GM18909 (cell line): ENCODE measurements around the gene ERMAP.
A peak's percentile ranks its signal among the peaks of the same experiment; 100 is the strongest.
"Not testable (repeated sequence)": the region's sequence is repeated elsewhere in the genome, so short reads cannot be mapped to it uniquely, and the experiment has no call there.

Source experiments
- ATAC-seq: cut with Tn5 transposase; IDR thresholded peaks from one replicate; pipeline ENCODE4 v1.9.1; 2021; ENCODE audit warnings: mild to moderate bottlenecking; ENCODE audit not compliant: unreplicated experiment, poor library complexity

Gene ERMAP

GRCh38 chr1:42806593-42806992, 10.3 kb upstream of the ERMAP start:
- ATAC-seq: no peak

GRCh38 chr1:42807056-42807668, 9.8 kb upstream of the ERMAP start:
- no peak for ATAC-seq

- not testable (repeated sequence) for ATAC-seq
Measured at GRCh38 chr1:42814815-42815214, 2.1 kb upstream of the ERMAP start.

- peak; percentile 9 for ATAC-seq
Measured at GRCh38 chr1:42815941-42816584, 859 bp upstream of the ERMAP start.

- ATAC-seq: no peak
Measured at GRCh38 chr1:42817440-42817767, 482 bp downstream of the ERMAP start.

GRCh38 chr1:42817976-42818375, 1.1 kb downstream of the ERMAP start:
- ATAC-seq: no peak

GRCh38 chr1:42820813-42821212, 3.9 kb downstream of the ERMAP start:
- no peak for ATAC-seq

GRCh38 chr1:42821690-42822089, 4.8 kb downstream of the ERMAP start:
- ATAC-seq: no peak

GRCh38 chr1:42822800-42823392, 6.0 kb downstream of the ERMAP start:
- ATAC-seq: no peak

- no peak for ATAC-seq
Measured at GRCh38 chr1:42824481-42825035, 7.6 kb downstream of the ERMAP start.

- ATAC-seq: no peak
Measured at GRCh38 chr1:42825036-42825851, 8.3 kb downstream of the ERMAP start.

GRCh38 chr1:42830631-42831030, 13.7 kb downstream of the ERMAP start:
- no peak for ATAC-seq

- no peak for ATAC-seq
Measured at GRCh38 chr1:42831273-42831672, 14.4 kb downstream of the ERMAP start.

GRCh38 chr1:42832641-42833240, 15.8 kb downstream of the ERMAP start:
- no peak for ATAC-seq

- no peak for ATAC-seq
Measured at GRCh38 chr1:42833981-42834380, 17.1 kb downstream of the ERMAP start.

- no peak for ATAC-seq
Measured at GRCh38 chr1:42834803-42835202, 17.9 kb downstream of the ERMAP start.

GRCh38 chr1:42835422-42835821, 18.5 kb downstream of the ERMAP start:
- no peak for ATAC-seq

- ATAC-seq: no peak
Measured at GRCh38 chr1:42837709-42838108, 20.8 kb downstream of the ERMAP start.

- ATAC-seq: no peak
Measured at GRCh38 chr1:42838482-42839190, 21.7 kb downstream of the ERMAP start.

GRCh38 chr1:42841010-42841409, 24.1 kb downstream of the ERMAP start:
- no peak for ATAC-seq
